H1 (cell line): ENCODE data around the gene MGMT. TPM values are rescaled to one million over a fixed set of nuclear protein-coding genes. Genes with fewer than 3 reads are reported as not detected.

Source experiments
- CTCF ChIA-PET: fragments of 300-600 bp; sonication (Branson Sonifier 250); formaldehyde crosslinking; loops from one replicate; lab custom pipeline; 2021; ENCODE audit not compliant: partially characterized antibody; lab: Charles Lee
- POLR2A ChIA-PET: fragments of 300-600 bp; sonication (Branson Sonifier 250); formaldehyde crosslinking; loops from one replicate; lab custom pipeline; 2021; ENCODE audit warnings: inconsistent platforms; ENCODE audit not compliant: partially characterized antibody; lab: Charles Lee
- DNase-seq, 2 experiments: peaks; one replicate each; pipeline versions ENCODE4 v3.0.0 to v3.0.0-alpha.2; 2010 to 2022; ENCODE audit warnings: low spot score in 2 of 2, low read depth in 1 of 2, mixed read lengths in 1 of 2
- FAIRE-seq: peaks from 2 replicates; lab custom pipeline; 2011; peaks lifted over from hg19 to GRCh38; lab: Jason Lieb, UNC
- H2AFZ ChIP-seq: 2 replicates; pipeline ENCODE4 v1.8.1; 2012; ENCODE audit warnings: low read length, inconsistent platforms
- H2AK5ac ChIP-seq: 2 replicates; pipeline ENCODE4 v1.6.1; 2013; ENCODE audit warnings: low read depth, low read length
- H2BK120ac ChIP-seq: replicated peaks from 2 replicates; pipeline ENCODE3; 2013; ENCODE audit warnings: low read depth, low read length, inconsistent platforms
- H2BK12ac ChIP-seq: 2 replicates; pipeline ENCODE4 v1.6.1; 2013; ENCODE audit warnings: low read depth, low read length
- H2BK15ac ChIP-seq: 2 replicates; pipeline ENCODE4 v1.6.1; 2013; ENCODE audit warnings: low read length
- H2BK20ac ChIP-seq: 2 replicates; pipeline ENCODE4 v1.6.1; 2013; ENCODE audit warnings: low read length
- H2BK5ac ChIP-seq: 2 replicates; pipeline ENCODE4 v1.6.1; 2013; ENCODE audit warnings: low read depth, low read length
- H3K14ac ChIP-seq: 2 replicates; pipeline ENCODE4 v1.6.1; 2013; ENCODE audit warnings: inconsistent platforms; ENCODE audit not compliant: insufficient read length
- H3K18ac ChIP-seq: 2 replicates; pipeline ENCODE4 v1.6.1; 2013; ENCODE audit warnings: low read length; ENCODE audit errors: extremely low read depth
- H3K23ac ChIP-seq: 2 replicates; pipeline ENCODE4 v1.6.1; 2013; ENCODE audit warnings: inconsistent platforms; ENCODE audit not compliant: insufficient read length
- H3K23me2 ChIP-seq: 2 replicates; pipeline ENCODE4 v1.6.1; 2013; ENCODE audit warnings: low read depth, low read length
- H3K27ac ChIP-seq: 2 replicates; pipeline ENCODE4 v1.6.1; 2011; ENCODE audit warnings: low read depth, low read length, inconsistent platforms
- H3K27me3 ChIP-seq, 4 experiments: replicated peaks in 1 of 4; 1 replicate in 1 of 4; 2 replicates in 3 of 4; pipeline versions ENCODE4 v1.6.1 to v1.8.1; 2011 to 2013; ENCODE audit warnings: low read length in 3 of 4, mild to moderate bottlenecking in 3 of 4, inconsistent platforms in 2 of 4, mixed read lengths in 2 of 4, moderate library complexity in 1 of 4; ENCODE audit not compliant: control insufficient read depth in 3 of 4, insufficient read depth in 3 of 4; ENCODE audit errors: extremely low read depth in 1 of 4
- H3K36me3 ChIP-seq, 4 experiments: 2 replicates each; pipeline versions ENCODE4 v1.6.1 to v1.8.1; 2011 to 2013; ENCODE audit warnings: mild to moderate bottlenecking in 4 of 4, low read length in 3 of 4, moderate library complexity in 2 of 4, control low read depth in 1 of 4, inconsistent platforms in 1 of 4; ENCODE audit not compliant: insufficient read depth in 4 of 4, control insufficient read depth in 2 of 4
- H3K4ac ChIP-seq: replicated peaks from 2 replicates; pipeline ENCODE3; 2013; ENCODE audit warnings: low read length, low read depth, mixed read lengths, inconsistent platforms; ENCODE audit not compliant: insufficient read length
- H3K4me1 ChIP-seq, 4 experiments: replicated peaks in 1 of 4; 1 replicate in 1 of 4; 2 replicates in 3 of 4; pipeline versions ENCODE4 v1.6.1 to v1.8.1; 2011 to 2013; ENCODE audit warnings: low read length in 3 of 4, inconsistent platforms in 2 of 4, mixed read lengths in 1 of 4; ENCODE audit not compliant: insufficient read depth in 4 of 4, control insufficient read depth in 3 of 4
- H3K4me2 ChIP-seq, 2 experiments: 2 replicates each; pipeline versions ENCODE4 v1.6.1 to v1.8.1; 2011 to 2013; ENCODE audit warnings: low read depth in 2 of 2, low read length in 2 of 2, control low read depth in 1 of 2, inconsistent platforms in 1 of 2, mild to moderate bottlenecking in 1 of 2; ENCODE audit not compliant: insufficient read depth in 1 of 2
- H3K4me3 ChIP-seq, 4 experiments: fragments of 200-600, 300-600 bp in 1 of 4; sonication (generic), shearing (Covaris generic), sonication (Bioruptor Twin) in 1 of 4; 2 replicates each; pipeline versions ENCODE4 v1.5.1 to v1.8.1; 2011 to 2016; ENCODE audit warnings: low read length in 4 of 4, low read depth in 3 of 4, control low read depth in 2 of 4, inconsistent platforms in 2 of 4, mild to moderate bottlenecking in 2 of 4, mixed read lengths in 1 of 4, moderate library complexity in 1 of 4; ENCODE audit not compliant: insufficient read depth in 2 of 4; ENCODE audit errors: extremely low read depth in 1 of 4
- H3K56ac ChIP-seq: replicated peaks from 2 replicates; pipeline ENCODE3; 2013; ENCODE audit warnings: low read depth, mild to moderate bottlenecking, mixed read lengths, low read length, inconsistent platforms; ENCODE audit not compliant: insufficient read length
- H3K79me1 ChIP-seq: 2 replicates; pipeline ENCODE4 v1.6.1; 2013; ENCODE audit warnings: low read depth, low read length, control low read depth
- H3K79me2 ChIP-seq, 2 experiments: 2 replicates each; pipeline versions ENCODE4 v1.6.1 to v1.8.1; 2012 to 2013; ENCODE audit warnings: low read length in 2 of 2, mild to moderate bottlenecking in 2 of 2, inconsistent platforms in 1 of 2; ENCODE audit not compliant: insufficient read depth in 2 of 2, control insufficient read depth in 1 of 2
- H3K9ac ChIP-seq, 4 experiments: replicated peaks in 1 of 4; 1 replicate in 1 of 4; 2 replicates in 3 of 4; pipeline versions ENCODE4 v1.6.1 to v1.8.1; 2011 to 2013; ENCODE audit warnings: low read depth in 3 of 4, low read length in 3 of 4, control low read depth in 2 of 4, mild to moderate bottlenecking in 2 of 4, moderate library complexity in 2 of 4, inconsistent platforms in 1 of 4; ENCODE audit errors: extremely low read depth in 1 of 4
- H3K9me3 ChIP-seq, 2 experiments: 2 replicates each; pipeline versions ENCODE4 v1.6.1 to v1.8.1; 2012 to 2013; ENCODE audit warnings: mild to moderate bottlenecking in 2 of 2, moderate library complexity in 2 of 2, control low read depth in 1 of 2, inconsistent platforms in 1 of 2, low read depth in 1 of 2, low read length in 1 of 2, mixed read lengths in 1 of 2; ENCODE audit not compliant: insufficient read depth in 2 of 2
- H4K20me1 ChIP-seq, 2 experiments: replicated peaks in 1 of 2; 2 replicates each; pipeline versions ENCODE3 to v1.8.1; 2011 to 2013; ENCODE audit warnings: inconsistent platforms in 2 of 2, low read length in 2 of 2, mild to moderate bottlenecking in 1 of 2; ENCODE audit not compliant: insufficient read depth in 2 of 2, control insufficient read depth in 1 of 2
- H4K5ac ChIP-seq: 2 replicates; pipeline ENCODE4 v1.6.1; 2013; ENCODE audit warnings: low read length, low read depth, mixed read lengths, inconsistent platforms; ENCODE audit not compliant: insufficient read length
- H4K8ac ChIP-seq: 2 replicates; pipeline ENCODE4 v1.8.0; 2013; ENCODE audit warnings: mild to moderate bottlenecking, moderate library complexity, low read length, inconsistent platforms; ENCODE audit not compliant: insufficient read depth; ENCODE audit errors: extremely low read depth
- H4K91ac ChIP-seq: replicated peaks from 2 replicates; pipeline ENCODE3; 2013; ENCODE audit warnings: low read length, mixed read lengths, inconsistent platforms; ENCODE audit not compliant: insufficient read length
- CBX8 ChIP-seq: fragments of 300-800, 300-1000 bp; sonication (generic); IDR thresholded peaks from 2 replicates; pipeline ENCODE4 v1.7.1; 2016; ENCODE audit warnings: low read depth, low read length, borderline replicate concordance
- HDAC2 ChIP-seq, 2 experiments: fragments of 300-600 bp in 1 of 2; sonication (generic) in 1 of 2; IDR thresholded peaks; 2 replicates each; pipeline ENCODE4 v1.6.1; 2011 to 2012; ENCODE audit warnings: low read depth in 2 of 2, low read length in 2 of 2, mild to moderate bottlenecking in 2 of 2, moderate library complexity in 2 of 2, borderline replicate concordance in 1 of 2, inconsistent platforms in 1 of 2
- RAD21 ChIP-seq, 2 experiments: IDR thresholded peaks in 1 of 2; conservative IDR thresholded peaks in 1 of 2; 2 replicates each; pipeline ENCODE4 v1.6.1; 2011; ENCODE audit warnings: low read depth in 2 of 2, low read length in 2 of 2, improper control_type of control experiment in 1 of 2, inconsistent platforms in 1 of 2, mild to moderate bottlenecking in 1 of 2, moderate library complexity in 1 of 2
- SIRT6 ChIP-seq: IDR thresholded peaks from one replicate; pipeline ENCODE4 v1.7.1; 2012; ENCODE audit warnings: low read length, inconsistent platforms
- TCF12 ChIP-seq: IDR thresholded peaks from 2 replicates; pipeline ENCODE4 v1.6.1; 2011; ENCODE audit warnings: low read depth, mild to moderate bottlenecking, low read length
- WGBS, 2 experiments: shearing (Covaris generic) in 1 of 2; methylation state at CpG; one replicate each; pipeline versions ENCODE4 v1.1.6 to v1.1.7; 2013 to 2015; ENCODE audit warnings: low lambda C conversion rate in 2 of 2, mixed read lengths in 2 of 2, inconsistent platforms in 1 of 2, low coverage in 1 of 2, missing lambda C conversion rate in 1 of 2; ENCODE audit not compliant: insufficient replicate concordance in 2 of 2, insufficient coverage in 1 of 2, insufficient read length in 1 of 2; ENCODE audit errors: extremely low coverage in 1 of 2, missing lambda C conversion rate in 1 of 2; 5-methylcytosine and 5-hydroxymethylcytosine counted together
- polyA plus RNA-seq, 7 experiments: library from polyadenylated mRNA; depleted of rRNA in 3 of 7; stranded (reverse) in 5 of 7; unstranded in 2 of 7; fragments of >200 nt in 5 of 7; fragments of 200-250 nt in 2 of 7; gene quantifications; 1 replicate in 5 of 7; 2 replicates in 1 of 7; 4 replicates in 1 of 7; pipeline versions ENCODE4 v1.2.1 to v1.2.3, GENCODE V29; 2011 to 2013; ENCODE audit warnings: missing spikeins in 2 of 7, mixed read lengths in 2 of 7
- total RNA-seq: library from RNA; stranded (reverse); fragmentation: NEBNext Ultra II Directional; extraction: Animal tissue kit (Norgen Biotek cat#: 25700); gene quantifications from 2 replicates; pipeline ENCODE4 v1.2.1, GENCODE V29; 2021
- TF ChIP-seq, protein P1 (sequence below): IDR thresholded peaks from 2 replicates; pipeline ENCODE4 v1.6.1; 2012; ENCODE audit warnings: inconsistent platforms
- TF ChIP-seq, protein P2 (sequence below): IDR thresholded peaks from 2 replicates; pipeline ENCODE4 v1.6.1; 2011; ENCODE audit warnings: low read depth, mild to moderate bottlenecking, low read length; ENCODE audit not compliant: insufficient read depth

MGMT gene
- total and polyA plus RNA-seq, 2 of the 8 experiments (the other 6 are each of a cell fraction or from before 2014, with no cell fraction given): 9.9 to 10.7 TPM

DNA sequence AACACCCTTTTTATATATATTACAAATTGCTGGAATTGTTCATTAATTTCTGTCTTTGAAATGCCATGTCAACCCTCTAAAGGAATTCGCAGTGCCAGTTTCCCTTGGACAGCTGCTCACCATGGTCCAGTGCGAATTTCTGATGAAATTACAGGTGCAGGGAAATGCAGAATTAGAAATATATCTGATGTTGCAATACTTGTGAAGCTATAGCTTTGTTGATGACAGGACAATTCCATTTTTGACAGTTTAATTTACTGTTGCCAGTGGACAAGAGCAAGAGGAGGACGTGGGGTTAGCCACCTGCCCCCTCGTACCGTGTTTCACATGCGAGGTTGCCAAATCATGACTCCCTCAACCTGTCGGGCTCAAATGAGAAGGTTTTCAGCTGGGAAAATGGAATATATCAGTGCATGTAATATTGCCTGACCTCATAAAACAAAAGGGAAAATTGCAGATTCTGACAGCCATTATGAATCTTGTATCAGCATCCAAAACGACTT is 140.6 kb downstream of the MGMT start:
- H3K9ac ChIP-seq: no peak overlapping the region
- no peak overlapping the region for H3K18ac ChIP-seq
- ChIA-PET CTCF (no interaction called here), POLR2A (no interaction called here)
- no peak overlapping the region for H3K56ac ChIP-seq
- DNase-seq: no peak
- TF ChIP-seq HDAC2 (IDR thresholded peaks at IDR 0.05; ENCODE audit: borderline replicate concordance in 1 of 2, low read depth in 2 of 2, low read length in 2 of 2): no peak
- no peak for TF ChIP-seq SIRT6
- TF ChIP-seq CBX8: no peak
- no peak for TF ChIP-seq TCF12
- TF ChIP-seq, protein P1, sequence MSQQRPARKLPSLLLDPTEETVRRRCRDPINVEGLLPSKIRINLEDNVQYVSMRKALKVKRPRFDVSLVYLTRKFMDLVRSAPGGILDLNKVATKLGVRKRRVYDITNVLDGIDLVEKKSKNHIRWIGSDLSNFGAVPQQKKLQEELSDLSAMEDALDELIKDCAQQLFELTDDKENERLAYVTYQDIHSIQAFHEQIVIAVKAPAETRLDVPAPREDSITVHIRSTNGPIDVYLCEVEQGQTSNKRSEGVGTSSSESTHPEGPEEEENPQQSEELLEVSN: no peak
- TF ChIP-seq, protein P2, sequence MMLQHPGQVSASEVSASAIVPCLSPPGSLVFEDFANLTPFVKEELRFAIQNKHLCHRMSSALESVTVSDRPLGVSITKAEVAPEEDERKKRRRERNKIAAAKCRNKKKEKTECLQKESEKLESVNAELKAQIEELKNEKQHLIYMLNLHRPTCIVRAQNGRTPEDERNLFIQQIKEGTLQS: no peak
- TF ChIP-seq RAD21 (IDR thresholded peaks at IDR 0.05 in 1 of 2, conservative IDR thresholded peaks at IDR 0.05 in 1 of 2; ENCODE audit: low read depth in 2 of 2, low read length in 2 of 2): no peak
- no peak for FAIRE-seq
- H3K14ac ChIP-seq: no peak overlapping the region
- H4K20me1 ChIP-seq: no peaks in the 10 kb centered on the region
- no peak overlapping the region for H4K8ac ChIP-seq
- no peak overlapping the region for H4K5ac ChIP-seq
- no peak overlapping the region for H2AFZ ChIP-seq
- H3K4me1 ChIP-seq: peaks cover 0 to 5% (median 1%) of the 10 kb centered on the region in 4 experiments; a peak in 1 of 7 replicates
- H2BK5ac ChIP-seq: no peak overlapping the region
- H2BK120ac ChIP-seq: no peak overlapping the region
- WGBS, 2 experiments: 95% methylated on average over 8 of the region's 8 CpGs; no CpG with 5 or more reads in 1 of the 2 experiments
- H2AK5ac ChIP-seq: no peak overlapping the region
- H3K4me3 ChIP-seq: no peak overlapping the region
- no peaks in the 10 kb centered on the region for H3K79me1 ChIP-seq
- no peak overlapping the region for H2BK12ac ChIP-seq
- H3K4me2 ChIP-seq: no peak overlapping the region
- H3K36me3 ChIP-seq: no peaks in the 10 kb centered on the region
- no peak overlapping the region for H4K91ac ChIP-seq
- no peaks in the 10 kb centered on the region for H3K27me3 ChIP-seq
- H3K79me2 ChIP-seq: no peaks in the 10 kb centered on the region
- no peaks in the 10 kb centered on the region for H3K9me3 ChIP-seq
- no peak overlapping the region for H2BK15ac ChIP-seq
- H2BK20ac ChIP-seq: no peak overlapping the region
- no peak overlapping the region for H3K4ac ChIP-seq
- no peak overlapping the region for H3K27ac ChIP-seq
- H3K23ac ChIP-seq: no peak overlapping the region
- H3K23me2 ChIP-seq: no peaks in the 10 kb centered on the region
